MCF 10A (cell line): ENCODE results near the gene NR1H3. TPM values are rescaled to one million over a fixed set of nuclear protein-coding genes. Genes with fewer than 3 reads are reported as not detected.

Experiments used
- BruUV-seq: library from RNA; stranded (reverse); fragments of 400-500 nt; replicated peaks from 2 replicates; lab custom pipeline; 2021; lab: Mats Ljungman, UMichigan
- CTCF ChIA-PET: fragments of 300-600 bp; sonication (Branson Sonifier 250); formaldehyde crosslinking; extraction: SDS; loops from one replicate; lab custom pipeline; 2021; ENCODE audit warnings: antibody characterized with exemption, inconsistent platforms; lab: Yijun Ruan, JAX
- POLR2A ChIA-PET: fragments of 300-600, 350-650 bp; sonication (Branson Sonifier 250); formaldehyde crosslinking; extraction: SDS; loops from one replicate; lab custom pipeline; 2020; ENCODE audit warnings: antibody characterized with exemption, inconsistent platforms; lab: Yijun Ruan, JAX
- DNase-seq: peaks from one replicate; pipeline ENCODE4 v3.0.0-alpha.2; 2018; ENCODE audit not compliant: unreplicated experiment
- H3K27ac Mint-ChIP-seq: one replicate; pipeline ENCODE4 v1.8.0; 2022; ENCODE audit warnings: mild to moderate bottlenecking, low read depth, mixed read lengths; ENCODE audit not compliant: unreplicated experiment
- H3K27me3 Mint-ChIP-seq: one replicate; pipeline ENCODE4 v1.8.0; 2022; ENCODE audit warnings: mixed read lengths; ENCODE audit not compliant: insufficient read depth, unreplicated experiment
- H3K36me3 Mint-ChIP-seq: one replicate; pipeline ENCODE4 v1.8.0; 2022; ENCODE audit warnings: mild to moderate bottlenecking, moderate library complexity, mixed read lengths; ENCODE audit not compliant: insufficient read depth, unreplicated experiment
- H3K4me1 Mint-ChIP-seq: one replicate; pipeline ENCODE4 v1.8.0; 2022; ENCODE audit warnings: mixed read lengths; ENCODE audit not compliant: insufficient read depth, unreplicated experiment
- H3K4me3 Mint-ChIP-seq: one replicate; pipeline ENCODE4 v1.8.0; 2022; ENCODE audit warnings: mild to moderate bottlenecking, moderate library complexity, mixed read lengths; ENCODE audit not compliant: unreplicated experiment
- H3K9me3 Mint-ChIP-seq: one replicate; pipeline ENCODE4 v1.8.0; 2022; ENCODE audit warnings: mixed read lengths; ENCODE audit not compliant: unreplicated experiment
- intact Hi-C: fragments of 100-400 bp; cut with micrococcal nuclease; formaldehyde crosslinking; loops from 2 replicates; pipeline ENCODE4 v1.14.1; 2022
- total RNA-seq: library from RNA; stranded (reverse); gene quantifications from 2 replicates; pipeline ENCODE4 v1.2.3, GENCODE V29; 2022
- TF ChIP-seq, protein P1 (sequence below): fragments of 200-600 bp; IDR thresholded peaks from one replicate; pipeline ENCODE4 v1.8.0; 2022; ENCODE audit warnings: antibody characterized with exemption, mild to moderate bottlenecking; ENCODE audit not compliant: unreplicated experiment

NR1H3 gene
- total RNA-seq, 1 experiment from 2014 or later = 17.8 TPM

DNA sequence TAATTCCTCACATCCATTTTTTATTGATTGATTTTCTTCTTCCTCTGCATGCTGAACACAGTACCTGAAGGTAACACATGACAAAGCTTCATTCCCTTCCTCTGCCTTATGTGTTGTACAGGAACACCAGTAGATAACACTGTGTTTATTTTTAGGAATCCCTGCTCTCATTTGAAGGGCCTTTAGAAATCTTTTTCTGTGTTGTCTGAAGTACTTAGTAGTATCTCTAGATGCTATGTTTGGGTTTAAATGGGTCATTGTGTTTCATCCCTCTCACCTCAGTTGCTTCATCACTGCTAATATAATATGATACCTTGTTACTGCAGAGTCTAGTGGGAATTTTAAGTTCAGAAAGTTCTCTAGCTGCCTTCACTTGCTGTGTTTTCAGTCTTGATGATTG, 22.3 kb downstream of the NR1H3 start:
- intact Hi-C loops = no loop called here
- TF ChIP-seq, protein P1, sequence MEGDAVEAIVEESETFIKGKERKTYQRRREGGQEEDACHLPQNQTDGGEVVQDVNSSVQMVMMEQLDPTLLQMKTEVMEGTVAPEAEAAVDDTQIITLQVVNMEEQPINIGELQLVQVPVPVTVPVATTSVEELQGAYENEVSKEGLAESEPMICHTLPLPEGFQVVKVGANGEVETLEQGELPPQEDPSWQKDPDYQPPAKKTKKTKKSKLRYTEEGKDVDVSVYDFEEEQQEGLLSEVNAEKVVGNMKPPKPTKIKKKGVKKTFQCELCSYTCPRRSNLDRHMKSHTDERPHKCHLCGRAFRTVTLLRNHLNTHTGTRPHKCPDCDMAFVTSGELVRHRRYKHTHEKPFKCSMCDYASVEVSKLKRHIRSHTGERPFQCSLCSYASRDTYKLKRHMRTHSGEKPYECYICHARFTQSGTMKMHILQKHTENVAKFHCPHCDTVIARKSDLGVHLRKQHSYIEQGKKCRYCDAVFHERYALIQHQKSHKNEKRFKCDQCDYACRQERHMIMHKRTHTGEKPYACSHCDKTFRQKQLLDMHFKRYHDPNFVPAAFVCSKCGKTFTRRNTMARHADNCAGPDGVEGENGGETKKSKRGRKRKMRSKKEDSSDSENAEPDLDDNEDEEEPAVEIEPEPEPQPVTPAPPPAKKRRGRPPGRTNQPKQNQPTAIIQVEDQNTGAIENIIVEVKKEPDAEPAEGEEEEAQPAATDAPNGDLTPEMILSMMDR = no peak
- Mint-ChIP-seq H3K4me3 (no peak overlapping the region), H3K27ac (no peak overlapping the region), H3K4me1 (no peaks in the 10 kb centered on the region), H3K27me3 (no peaks in the 10 kb centered on the region), H3K9me3 (no peaks in the 10 kb centered on the region), H3K36me3 (peaks cover 97% of the 10 kb centered on the region)
- BruUV-seq = no TSS peak
- POLR2A ChIA-PET = interaction anchor here (1.7 kb wide), 1 partner anchor 9 kb away, joined by 5 read pairs; no protein-coding TSS in a partner anchor
- CTCF ChIA-PET = interaction anchor here (0.6 to 1.5 kb wide), 2 partner anchors 12 to 893 kb away, joined by 3 read pairs; no protein-coding TSS in a partner anchor
- no peak for DNase-seq

DNA sequence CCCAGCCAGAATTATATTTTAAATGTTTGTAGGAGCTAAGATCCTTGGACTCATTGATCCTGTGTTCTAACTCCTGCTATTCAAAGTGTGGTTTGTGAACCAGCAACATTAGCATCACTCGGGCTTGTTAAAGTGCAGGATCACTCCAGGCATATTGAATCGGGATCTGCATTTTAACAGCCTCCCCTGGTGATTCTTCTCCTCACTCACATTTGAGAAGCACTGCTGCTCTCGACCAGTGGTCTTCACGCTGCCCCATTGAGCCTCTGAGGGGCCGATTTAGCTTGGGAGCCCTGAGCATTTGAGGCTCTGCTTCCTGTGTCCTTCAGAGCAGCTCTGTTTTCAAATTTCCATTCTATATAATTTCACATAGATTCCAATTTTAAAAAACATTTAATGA, 23.1 kb downstream of the NR1H3 start:
- H3K27me3 Mint-ChIP-seq = no peaks in the 10 kb centered on the region
- no peak overlapping the region for H3K4me3 Mint-ChIP-seq
- CTCF ChIA-PET = interaction anchor here (0.8 to 1.5 kb wide), 4 partner anchors 8 to 30 kb away, joined by 3 to 5 read pairs (median 4); no protein-coding TSS in a partner anchor
- no peak for DNase-seq
- intact Hi-C loops = no loop called here
- H3K36me3 Mint-ChIP-seq = peaks cover 96% of the 10 kb centered on the region
- H3K4me1 Mint-ChIP-seq = no peaks in the 10 kb centered on the region
- BruUV-seq = no TSS peak
- TF ChIP-seq, protein P1 = no peak
- POLR2A ChIA-PET = interaction anchor here (1.7 kb wide), 1 partner anchor 10 kb away, joined by 5 read pairs; no protein-coding TSS in a partner anchor
- no peak overlapping the region for H3K27ac Mint-ChIP-seq
- H3K9me3 Mint-ChIP-seq = no peaks in the 10 kb centered on the region

DNA sequence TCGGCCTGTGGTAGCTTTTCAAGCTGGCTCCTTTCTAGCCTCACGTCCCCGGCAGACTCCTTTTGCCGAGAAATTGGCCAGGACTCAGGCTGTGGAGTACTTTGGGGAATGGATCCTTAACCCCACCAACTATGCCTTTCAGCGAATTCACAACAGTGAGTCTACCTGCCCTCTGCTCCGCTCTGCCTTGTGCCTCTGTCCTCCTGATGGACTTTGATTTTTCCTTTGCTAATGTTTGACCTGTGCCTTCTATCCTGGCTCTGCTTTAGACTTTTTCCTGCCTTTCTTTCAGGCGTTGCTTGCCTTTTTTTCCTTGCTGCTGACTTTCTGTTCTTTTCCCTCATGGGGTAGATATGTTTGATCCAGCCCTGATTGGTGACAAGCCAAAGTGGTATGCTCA, 24.7 kb downstream of the NR1H3 start:
- Mint-ChIP-seq H3K36me3 (peaks cover 94% of the 10 kb centered on the region), H3K9me3 (no peaks in the 10 kb centered on the region)

DNA sequence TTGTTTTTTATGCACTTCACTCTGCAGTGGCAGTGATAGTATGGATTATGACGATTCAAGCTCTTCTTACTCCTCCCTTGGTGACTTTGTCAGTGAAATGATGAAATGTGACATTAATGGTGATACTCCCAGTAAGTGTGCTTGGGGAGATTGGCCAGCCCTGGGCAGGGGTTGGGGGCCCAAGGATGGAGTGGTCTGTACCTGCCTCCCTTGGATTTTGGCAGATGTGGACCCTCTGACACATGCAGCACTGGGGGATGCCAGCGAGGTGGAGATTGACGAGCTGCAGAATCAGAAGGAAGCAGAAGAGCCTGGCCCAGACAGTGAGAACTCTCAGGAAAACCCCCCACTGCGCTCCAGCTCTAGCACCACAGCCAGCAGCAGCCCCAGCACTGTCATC, 26.4 kb downstream of the NR1H3 start:
- Mint-ChIP-seq H3K9me3 (no peaks in the 10 kb centered on the region), H3K4me3 (no peak overlapping the region), H3K4me1 (no peaks in the 10 kb centered on the region), H3K36me3 (peaks cover 93% of the 10 kb centered on the region), H3K27me3 (no peaks in the 10 kb centered on the region), H3K27ac (no peak overlapping the region)
- ChIA-PET CTCF (interaction anchor here (1.1 kb wide), 1 partner anchor 90 kb away, joined by 3 read pairs; no protein-coding TSS in a partner anchor), POLR2A (interaction anchor here (0.6 kb wide), 1 partner anchor 90 kb away, joined by 3 read pairs; no protein-coding TSS in a partner anchor)
- intact Hi-C loops = no loop called here
- BruUV-seq = no TSS peak
- TF ChIP-seq, protein P1 = no peak
- DNase-seq = no peak

More for the DNA sequence above, 24.7 kb downstream of the NR1H3 start:
- BruUV-seq = no TSS peak
- TF ChIP-seq, protein P1 = no peak
- H3K4me3 Mint-ChIP-seq = no peak overlapping the region
- H3K4me1 Mint-ChIP-seq = no peaks in the 10 kb centered on the region
- intact Hi-C loops = no loop called here
- ChIA-PET CTCF (interaction anchor here (0.7 kb wide), 1 partner anchor 58 kb away, joined by 3 read pairs; no protein-coding TSS in a partner anchor), POLR2A (no interaction called here)
- H3K27ac Mint-ChIP-seq = no peak overlapping the region
- no peaks in the 10 kb centered on the region for H3K27me3 Mint-ChIP-seq
- no peak for DNase-seq
